PC-3 (cell line): ENCODE results near the gene GARIN3.

ENCODE experiments used
- EZH2phosphoT487 ChIP-seq: fragments of 300-600 bp; sonication (generic); IDR thresholded peaks from 2 replicates; pipeline ENCODE4 v1.6.1; 2018; ENCODE audit warnings: mild to moderate bottlenecking, antibody characterized with exemption, low read length, borderline replicate concordance
- TF ChIP-seq, protein P1 (sequence below): fragments of 300-600 bp; sonication (generic); conservative IDR thresholded peaks from 2 replicates; pipeline ENCODE4 v1.5.1; 2017; ENCODE audit warnings: antibody characterized with exemption, low read depth, mild to moderate bottlenecking, low read length

GRCh38 chr5:157182143-157182757, 16.2 kb upstream of the GARIN3 start:
- TF ChIP-seq, protein P1, sequence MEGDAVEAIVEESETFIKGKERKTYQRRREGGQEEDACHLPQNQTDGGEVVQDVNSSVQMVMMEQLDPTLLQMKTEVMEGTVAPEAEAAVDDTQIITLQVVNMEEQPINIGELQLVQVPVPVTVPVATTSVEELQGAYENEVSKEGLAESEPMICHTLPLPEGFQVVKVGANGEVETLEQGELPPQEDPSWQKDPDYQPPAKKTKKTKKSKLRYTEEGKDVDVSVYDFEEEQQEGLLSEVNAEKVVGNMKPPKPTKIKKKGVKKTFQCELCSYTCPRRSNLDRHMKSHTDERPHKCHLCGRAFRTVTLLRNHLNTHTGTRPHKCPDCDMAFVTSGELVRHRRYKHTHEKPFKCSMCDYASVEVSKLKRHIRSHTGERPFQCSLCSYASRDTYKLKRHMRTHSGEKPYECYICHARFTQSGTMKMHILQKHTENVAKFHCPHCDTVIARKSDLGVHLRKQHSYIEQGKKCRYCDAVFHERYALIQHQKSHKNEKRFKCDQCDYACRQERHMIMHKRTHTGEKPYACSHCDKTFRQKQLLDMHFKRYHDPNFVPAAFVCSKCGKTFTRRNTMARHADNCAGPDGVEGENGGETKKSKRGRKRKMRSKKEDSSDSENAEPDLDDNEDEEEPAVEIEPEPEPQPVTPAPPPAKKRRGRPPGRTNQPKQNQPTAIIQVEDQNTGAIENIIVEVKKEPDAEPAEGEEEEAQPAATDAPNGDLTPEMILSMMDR: no peak
- TF ChIP-seq EZH2phosphoT487: no peak
